HG03457 (cell line): ENCODE results near the gene UBQLNL.

Experiments used
- ATAC-seq: cut with Tn5 transposase; IDR thresholded peaks from one replicate; pipeline ENCODE4 v1.9.1; 2021; ENCODE audit warnings: moderate number of reproducible peaks; ENCODE audit not compliant: unreplicated experiment

The UBQLNL gene

DNA sequence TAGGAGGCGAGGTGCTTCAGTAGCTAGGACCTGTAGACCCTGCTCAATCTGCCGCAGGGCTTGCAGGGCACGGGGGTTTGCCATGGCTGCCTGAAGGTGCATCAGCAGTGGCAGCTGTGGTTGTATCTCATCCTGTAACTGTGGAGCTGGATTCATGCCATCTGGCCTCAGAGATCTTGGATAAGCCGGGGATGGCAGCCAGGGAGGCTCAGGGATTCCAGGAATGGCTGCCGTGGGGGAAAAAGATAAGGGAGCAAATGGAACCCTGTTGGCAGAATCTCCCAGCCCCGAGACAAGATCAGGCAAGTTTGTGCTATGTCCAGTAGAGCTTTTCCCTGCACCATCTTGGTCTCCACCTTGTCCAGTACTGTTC, 8.6 kb downstream of the UBQLNL start:
- ATAC-seq, result no peak

GRCh38 chr11:5507177-5507932, 9.1 kb downstream of the UBQLNL start:
- no peak for ATAC-seq

- no peak for ATAC-seq
Observed at GRCh38 chr11:5505363-5506048, 11.0 kb downstream of the UBQLNL start.

GRCh38 chr11:5504403-5504921, 12.0 kb downstream of the UBQLNL start:
- no peak for ATAC-seq

DNA sequence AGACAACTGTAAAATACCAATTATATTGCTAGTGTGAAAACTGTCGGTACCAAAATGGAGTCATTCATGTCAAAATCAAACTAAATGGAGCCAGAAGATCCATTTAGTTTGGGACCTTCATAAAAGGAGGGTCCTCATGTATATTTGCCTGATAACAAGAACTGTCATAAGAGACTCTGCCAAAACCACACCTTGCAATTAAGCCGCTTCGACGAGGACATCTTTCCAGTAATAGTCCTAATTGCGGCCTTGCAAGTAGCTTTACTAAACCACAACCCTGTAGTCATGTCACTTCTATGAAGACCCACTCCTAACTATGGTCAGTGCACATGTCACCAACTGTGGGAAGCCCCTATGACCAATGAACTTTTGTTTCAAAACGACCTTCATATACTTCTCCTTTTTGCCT, 16.1 kb downstream of the UBQLNL start:
- no peak for ATAC-seq

- no peak for ATAC-seq
Observed at GRCh38 chr11:5499671-5500070, 16.8 kb downstream of the UBQLNL start.

- no peak for ATAC-seq
Observed at GRCh38 chr11:5489576-5490357, 26.7 kb downstream of the UBQLNL start.

DNA sequence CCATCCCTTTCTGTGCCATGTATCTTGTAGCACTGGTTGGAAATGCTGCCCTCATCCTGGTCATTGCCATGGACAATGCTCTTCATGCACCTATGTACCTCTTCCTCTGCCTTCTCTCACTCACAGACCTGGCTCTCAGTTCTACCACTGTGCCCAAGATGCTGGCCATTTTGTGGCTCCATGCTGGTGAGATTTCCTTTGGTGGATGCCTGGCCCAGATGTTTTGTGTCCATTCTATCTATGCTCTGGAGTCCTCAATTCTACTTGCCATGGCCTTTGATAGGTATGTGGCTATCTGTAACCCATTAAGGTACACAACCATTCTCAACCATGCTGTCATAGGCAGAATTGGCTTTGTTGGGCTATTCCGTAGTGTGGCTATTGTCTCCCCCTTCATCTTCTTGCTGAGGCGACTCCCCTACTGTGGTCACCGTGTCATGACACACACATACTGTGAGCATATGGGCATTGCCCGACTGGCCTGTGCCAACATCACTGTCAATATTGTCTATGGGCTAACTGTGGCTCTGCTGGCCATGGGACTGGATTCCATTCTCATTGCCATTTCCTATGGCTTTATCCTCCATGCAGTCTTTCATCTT, 27.6 kb downstream of the UBQLNL start:
- no peak for ATAC-seq

GRCh38 chr11:5488385-5488784, 28.1 kb downstream of the UBQLNL start, which contains the start of gene OR52D1:
TSS of gene OR52D1 (plus strand) at chr11:5488685. CDS start at chr11:5488707, 22 bp downstream.
- ATAC-seq, result no peak

DNA sequence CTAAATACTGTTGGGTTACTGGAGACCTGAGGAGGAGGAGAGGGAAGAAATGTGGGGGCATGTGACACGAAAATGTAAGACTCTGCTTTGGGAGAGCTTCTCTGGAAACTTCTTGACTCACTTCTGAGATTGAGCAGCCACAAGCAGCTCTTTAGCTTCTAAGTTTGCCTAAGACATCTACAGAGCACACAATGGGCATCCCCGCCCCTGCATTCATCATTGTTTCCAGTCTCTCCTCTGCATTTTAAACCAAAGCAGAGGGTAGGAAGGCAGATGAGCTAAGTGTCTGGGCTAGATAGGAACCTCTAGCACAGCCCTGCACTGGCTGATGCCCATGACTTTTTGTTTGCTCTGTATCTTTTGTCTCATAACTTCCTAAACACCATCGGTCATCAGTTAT, 30.1 kb downstream of the UBQLNL start:
- no peak for ATAC-seq

DNA sequence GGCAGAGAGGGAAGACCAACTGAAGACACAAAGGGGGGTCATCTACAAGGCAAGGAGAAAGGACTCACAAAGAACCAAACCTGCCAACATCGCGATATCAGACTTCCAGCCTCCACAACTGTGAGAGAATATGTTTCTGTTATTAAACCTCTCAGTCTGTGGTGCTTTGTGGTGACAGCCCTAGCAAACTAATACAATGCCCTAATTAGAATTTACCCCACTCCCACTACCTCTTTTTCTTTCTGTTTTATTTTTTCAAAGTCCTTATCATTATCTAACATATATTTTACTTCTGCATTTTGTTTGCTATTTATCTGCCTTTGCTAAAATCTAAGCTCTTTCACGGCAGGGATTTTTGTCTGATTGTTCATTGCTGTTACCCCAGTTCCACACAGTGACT, 30.5 kb downstream of the UBQLNL start:
- ATAC-seq, result no peak

DNA sequence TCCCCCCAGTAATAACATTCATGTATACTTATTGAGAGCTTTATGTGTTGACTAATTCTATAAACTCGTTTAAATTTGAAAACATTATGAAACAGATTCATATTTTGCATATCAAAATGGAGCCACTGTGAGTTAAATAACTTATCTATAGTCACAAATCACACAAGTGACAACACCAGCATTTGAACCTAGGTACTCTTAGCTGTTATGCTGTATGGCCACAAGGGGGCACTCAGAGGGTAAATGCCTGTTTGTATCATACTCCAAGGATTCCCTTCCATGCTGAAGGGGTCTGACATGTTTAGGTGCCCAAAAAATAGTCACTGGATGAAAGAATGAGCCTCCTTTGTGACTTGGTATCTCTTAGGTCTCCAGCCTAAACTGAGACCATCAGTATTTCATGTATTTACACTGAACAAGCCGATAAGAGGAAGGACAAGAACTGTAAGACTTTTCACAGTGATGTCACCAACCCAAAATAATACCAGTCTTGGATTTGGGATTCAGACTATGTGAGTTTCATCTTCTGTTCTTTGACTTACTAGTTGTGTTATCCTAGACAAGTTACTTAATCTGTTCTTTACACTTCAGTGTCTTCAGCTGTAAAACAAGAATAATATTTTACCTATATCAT, 40.2 kb downstream of the UBQLNL start:
- no peak for ATAC-seq

DNA sequence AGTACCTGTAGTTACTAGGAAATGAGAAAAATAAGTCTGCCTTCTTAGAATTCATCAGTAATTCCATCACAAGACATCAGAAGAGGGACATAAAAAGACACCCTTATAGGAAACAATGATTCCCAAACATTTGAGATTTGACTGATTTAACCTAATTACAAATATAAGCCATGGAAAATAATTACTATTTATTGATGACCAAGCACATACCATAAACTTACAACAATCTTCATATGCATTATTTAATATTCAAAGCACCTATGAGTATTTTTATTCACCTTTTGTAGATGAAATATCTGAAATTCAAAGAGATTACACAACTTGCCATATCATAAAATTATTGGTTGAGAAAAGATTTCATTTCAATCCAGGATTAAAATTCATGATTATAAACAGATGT, 42.6 kb downstream of the UBQLNL start:
- no peak for ATAC-seq

DNA sequence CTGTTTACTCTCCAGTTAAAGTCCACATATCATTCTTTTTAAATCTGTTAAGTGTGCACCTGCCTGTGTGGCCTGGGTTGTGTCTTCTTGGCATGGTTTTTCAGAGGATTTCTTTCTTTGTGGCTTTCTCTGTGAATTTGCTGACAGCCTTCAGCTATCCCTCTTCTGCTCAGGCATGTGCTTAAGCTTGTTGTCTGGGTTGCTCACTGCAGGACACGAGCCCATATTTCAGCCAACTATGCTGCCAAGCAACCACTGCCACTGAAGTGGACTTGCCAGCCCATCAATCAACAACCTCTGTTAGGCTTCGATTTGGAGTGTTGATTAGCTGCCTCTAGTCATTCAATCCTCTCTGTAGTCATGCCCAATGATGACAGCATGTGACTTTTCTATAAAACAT, 49.0 kb downstream of the UBQLNL start:
- no peak for ATAC-seq
